Measurements from ENCODE around the gene FBRSL1.

Gene FBRSL1

DNA sequence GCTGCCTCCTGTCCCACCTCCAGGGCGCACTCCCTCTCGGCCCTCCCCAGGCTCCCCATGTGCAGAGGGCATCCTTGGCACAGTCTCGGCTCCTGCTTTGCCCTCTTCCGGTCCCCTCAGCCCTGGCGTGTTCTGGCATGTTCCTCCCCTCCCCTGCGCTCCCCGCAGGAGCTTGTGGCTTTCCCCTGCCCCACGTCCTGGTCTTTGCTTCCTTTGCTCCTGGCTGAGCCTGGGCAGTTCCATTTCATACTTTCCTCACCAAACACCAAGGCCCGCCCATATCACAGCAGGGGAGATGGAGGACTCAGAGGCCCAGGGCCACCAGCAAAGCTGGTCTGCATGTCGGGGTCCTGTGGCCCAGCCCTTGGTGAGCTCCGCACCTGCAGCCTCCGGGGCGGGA, 56.0 kb downstream of the FBRSL1 start:
- DNase-seq: no peak

DNA sequence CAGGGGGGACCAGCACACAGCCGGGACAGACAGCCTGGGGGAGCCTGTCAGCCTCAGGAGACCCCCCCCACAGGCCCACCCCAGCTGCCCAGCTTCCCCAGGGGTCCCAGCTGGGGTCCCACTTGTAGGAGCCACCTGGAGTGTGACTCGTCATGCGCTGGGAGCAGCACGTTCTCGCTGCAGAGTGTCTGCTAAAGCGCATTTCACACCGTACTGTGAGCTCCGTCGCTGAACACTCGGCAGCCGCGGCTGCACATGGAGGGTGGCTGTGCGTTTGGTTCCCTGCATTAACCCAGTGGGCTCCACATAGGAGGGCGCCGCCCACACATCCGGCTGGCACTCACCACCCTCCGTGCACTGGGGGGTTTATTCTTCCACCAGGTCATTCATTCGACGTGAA, 56.7 kb downstream of the FBRSL1 start:
- no peak for DNase-seq

DNA sequence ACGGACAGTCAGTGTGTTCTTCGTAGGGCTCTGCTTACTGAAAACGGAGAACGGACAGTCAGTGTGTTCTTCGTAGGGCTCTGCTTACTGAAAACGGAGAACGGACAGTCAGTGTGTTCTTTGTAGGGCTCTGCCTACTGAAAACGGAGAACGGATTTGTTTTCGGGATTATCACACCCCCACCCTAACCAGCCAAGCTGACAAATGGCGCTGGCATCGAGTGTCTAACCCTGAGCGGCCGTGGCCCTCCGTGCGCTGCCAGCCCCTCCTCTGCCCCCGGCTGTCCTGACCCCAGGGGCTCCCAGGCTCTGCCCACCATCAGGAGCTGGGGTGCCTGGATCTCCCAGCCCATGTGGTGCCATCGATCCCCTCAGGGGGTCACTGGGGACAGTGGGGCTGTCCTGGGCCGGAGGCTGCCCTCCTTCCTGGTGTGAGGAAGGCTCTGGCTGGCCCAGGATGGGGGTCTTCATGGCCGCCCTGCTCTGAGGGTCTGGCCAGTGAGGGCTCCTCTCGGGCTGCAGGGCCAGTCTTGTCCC, 57.3 kb downstream of the FBRSL1 start:
- no peak for DNase-seq

DNA sequence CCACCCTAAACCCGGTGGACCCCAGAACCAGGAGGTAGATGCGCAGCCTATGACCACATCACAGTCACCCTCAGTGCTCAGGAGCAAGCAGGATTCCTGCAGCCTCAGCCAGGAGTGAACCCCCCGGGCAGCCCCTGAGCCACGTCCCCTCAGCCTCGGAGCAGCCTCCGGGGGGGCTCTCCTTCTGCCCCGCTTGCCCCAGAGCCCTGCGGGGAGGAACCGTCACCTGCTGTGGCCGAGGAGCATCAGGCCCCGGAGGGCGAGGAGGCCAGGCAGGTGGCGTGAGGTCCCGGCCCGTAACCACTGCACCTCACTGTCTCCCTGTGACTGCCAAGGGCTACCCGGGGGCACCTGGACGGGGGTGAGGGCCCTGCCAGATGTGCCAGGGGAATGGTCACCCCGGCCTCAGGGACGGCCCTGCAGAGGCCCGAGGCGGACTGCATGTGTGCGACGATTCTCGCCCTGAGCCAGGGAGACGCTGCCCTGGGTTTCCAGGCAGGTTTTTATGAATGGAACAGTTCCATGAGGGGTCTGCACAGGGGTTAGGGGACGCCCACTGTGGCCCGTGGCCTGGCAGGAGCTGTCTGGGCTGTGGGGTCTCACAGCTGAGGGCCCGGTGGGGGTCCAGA, 58.6 kb downstream of the FBRSL1 start:
- no peak for DNase-seq

DNA sequence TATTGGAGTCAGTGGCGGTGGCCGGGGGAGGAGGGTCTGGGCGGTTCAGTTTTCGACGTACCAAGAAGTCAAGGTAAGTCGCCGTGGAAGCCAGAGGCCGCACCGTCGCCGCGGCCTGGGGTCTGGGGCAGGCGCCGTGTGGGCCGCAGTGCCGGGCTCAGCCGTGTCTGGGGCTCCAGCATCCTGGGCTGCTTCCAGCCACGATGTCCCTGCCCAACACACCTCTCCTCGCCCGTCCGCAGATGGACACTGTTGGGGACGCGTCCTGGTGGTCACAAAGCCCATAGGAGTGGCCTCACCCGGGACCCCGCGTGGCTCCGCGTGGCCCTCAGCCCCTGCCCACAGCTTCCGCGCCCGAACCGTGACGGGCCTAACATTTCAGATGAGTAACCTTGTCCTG, 59.1 kb downstream of the FBRSL1 start:
- no peak for DNase-seq

DNA sequence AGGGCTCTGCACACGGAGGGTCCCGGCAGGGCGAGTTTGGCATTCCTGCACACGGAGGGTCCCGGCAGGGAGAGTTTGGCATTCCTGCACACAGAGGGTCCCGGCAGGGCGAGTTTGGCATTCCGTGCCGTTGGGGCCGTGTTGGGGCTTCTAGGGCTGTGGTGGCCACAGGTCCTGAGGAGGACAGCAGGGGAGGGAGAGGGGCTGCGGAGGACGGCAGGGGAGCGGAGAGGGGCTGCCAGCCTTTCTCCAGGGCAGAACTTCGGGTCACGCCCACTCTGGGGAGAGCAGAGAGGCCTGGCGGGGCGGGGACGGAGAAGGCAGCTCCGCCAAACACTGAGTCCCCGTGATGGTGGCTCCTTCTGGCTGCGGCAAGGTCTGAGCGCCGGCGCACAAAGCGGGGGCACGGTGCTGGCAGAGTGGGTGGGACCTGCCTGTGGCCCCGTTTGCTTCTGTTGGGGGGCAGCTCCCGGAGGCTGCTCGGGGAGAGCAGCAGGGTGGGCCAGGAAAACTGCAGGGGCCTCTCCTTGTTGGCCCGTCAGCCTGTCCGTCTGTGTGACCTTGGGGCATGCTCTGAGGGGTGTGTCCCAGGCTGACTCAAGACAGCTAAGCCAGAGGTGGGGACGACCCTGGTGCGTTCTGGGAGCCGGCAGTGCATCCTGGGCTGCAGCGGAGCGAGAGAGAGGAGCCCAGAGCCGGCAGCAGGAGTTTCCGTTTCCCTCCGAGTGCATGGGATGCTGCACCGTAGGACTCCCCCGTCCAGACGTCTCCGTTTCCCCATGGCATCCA, 60.3 kb downstream of the FBRSL1 start:
- DNase-seq: no peak

DNA sequence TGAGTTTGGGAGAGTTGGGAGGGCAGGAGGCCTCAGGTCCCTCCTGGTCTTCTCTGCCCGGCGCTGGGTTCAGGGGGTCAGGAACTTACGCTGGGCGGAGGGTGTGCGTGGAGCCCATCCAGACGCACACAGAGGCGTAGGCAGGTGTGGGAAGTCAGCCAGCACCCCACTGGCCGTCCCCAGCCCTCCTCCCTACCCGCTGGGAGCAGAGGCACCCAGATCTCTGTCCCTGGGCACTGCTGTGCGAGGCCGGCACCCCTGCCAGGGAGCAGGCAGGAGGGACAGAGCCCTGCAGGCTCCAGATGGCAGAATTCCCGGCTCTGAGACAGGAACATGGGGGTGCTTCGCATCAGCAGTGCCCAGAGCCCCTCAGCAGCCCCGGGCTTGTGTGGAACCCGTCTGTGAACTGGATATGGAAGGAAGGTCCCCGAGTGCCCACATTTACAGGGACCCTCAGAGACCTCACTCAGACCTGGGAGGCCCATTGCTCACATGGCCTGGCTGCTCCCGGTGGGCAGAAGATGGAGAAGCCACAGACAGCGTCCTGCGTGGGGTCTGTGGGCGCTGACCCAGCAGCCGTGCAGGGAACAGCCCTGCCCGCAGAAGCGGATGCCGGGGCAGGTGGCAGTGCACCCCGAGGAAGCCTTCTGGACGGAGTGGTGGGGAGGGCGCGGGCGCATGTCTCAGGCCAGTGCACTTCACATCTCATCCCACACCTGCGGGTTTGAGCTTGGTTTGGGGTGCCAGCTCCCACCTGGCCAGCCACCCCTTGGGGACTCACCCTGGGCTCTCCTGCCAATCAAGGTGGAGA, 61.1 kb downstream of the FBRSL1 start:
- DNase-seq: no peak

DNA sequence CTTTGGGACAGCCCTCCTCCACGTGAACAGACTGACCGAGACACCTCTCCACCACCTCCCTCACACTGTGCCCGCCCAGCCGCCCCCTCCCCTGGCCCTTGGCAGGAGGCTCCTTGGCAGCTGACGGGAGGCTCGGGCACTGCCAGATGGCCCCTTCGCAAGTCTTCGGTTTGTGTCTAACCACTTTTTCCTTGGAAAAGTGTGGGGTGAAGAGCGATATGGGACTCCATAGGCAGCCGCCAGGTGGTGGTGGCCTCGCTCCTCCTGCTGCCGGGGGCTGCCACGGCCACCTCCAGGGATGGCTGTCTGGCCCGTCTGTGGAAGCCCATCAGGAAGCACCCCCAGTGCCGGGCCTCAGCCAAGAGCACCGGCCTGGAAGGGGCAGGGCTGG, 61.7 kb downstream of the FBRSL1 start:
- DNase-seq: no peak

DNA sequence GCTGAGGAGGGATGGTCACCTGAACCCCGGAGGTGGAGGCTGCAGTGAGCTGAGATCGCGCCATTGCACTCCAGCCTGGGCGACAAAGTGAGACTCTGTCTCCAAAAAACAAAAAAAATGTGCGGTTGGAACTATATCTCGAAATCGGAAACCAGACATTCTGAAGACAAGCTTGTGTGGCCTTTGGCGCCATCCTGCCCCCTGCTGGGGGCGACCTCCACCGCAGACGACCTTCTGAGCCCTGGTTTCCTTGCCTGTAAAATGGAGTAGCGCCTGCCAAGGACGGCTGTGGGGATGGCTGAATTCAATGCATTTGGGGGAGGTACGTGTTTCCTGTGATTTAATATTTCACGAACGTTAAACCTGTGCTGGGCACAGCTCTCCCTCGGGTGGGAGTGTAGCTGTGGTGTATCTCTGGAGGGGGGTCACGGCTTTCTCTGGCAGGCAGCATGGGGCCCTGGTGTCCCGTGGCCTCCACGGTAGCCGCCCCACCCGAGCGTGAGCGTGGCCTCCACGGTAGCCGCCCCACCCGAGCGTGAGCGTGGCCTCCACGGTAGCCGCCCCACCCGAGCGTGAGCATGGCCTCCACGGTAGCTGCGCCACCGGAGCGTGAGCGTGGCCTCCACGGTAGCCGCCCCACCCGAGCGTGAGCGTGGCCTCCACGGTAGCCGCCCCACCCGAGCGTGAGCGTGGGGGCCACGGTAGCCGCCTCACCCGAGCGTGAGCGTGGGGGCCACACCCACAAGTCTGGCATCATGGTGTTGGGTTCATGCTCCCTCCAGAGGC, 65.1 kb downstream of the FBRSL1 start:
- DNase-seq: peak in 3 of 6 experiments; percentile 7 to 57 (median 10)

DNA sequence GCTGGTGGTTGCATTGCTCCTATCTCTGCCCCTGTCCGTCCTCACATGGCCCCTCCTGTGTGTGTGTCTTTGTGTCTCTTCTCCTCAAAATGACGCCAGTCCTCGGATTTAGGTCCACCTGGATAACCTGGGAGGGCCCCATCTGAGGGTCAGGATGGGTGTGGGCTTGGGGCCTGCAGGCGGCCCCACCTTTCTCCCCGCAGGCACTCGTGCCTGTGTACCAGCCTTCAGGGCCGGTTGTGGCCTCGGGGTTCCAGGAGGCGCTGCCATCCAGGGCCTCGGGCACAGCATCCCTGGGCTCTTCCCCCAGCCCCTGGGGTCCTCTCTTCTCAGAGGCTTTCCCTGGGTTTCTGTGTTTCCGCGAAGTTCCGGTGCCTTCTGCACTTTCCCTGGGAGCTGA, 65.7 kb downstream of the FBRSL1 start:
- no peak for DNase-seq

DNA sequence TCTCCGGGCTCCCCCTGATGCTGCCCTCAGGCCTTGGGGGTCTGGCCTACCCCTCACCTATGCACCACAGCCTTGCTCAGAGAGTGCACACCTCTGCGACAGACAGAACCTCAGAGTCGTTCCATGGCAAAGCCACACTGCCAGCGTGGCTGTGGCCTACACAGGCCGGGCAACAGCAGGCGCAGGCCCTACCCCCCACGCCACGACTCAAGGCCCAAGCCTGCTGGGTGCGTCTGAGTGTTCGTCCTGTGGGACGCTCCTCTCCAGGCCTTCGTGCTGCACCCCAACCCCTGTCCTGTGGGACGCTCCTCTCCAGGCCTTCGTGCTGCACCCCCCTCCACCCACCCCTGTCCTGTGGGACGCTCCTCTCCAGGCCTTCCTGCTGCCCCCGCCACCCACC, 66.3 kb downstream of the FBRSL1 start:
- DNase-seq: no peak

DNA sequence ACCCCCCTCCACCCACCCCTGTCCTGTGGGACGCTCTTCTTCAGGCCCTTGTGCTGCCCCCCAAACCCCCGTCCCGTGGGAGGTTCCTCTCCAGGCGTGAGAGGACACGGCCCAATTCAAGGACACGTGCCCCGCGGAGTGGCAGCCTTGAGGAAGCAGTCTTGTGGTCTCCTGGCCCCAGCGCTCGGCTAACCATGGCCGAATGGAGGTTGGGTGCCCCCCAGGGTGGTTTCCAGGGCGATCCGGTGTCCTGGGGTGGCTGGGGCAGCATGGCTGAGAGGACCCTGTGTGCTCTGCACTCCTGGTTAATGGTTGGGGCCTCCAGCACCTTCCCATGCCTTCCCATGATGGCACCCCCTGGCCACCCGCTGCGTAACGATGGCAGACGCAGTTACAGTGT, 66.8 kb downstream of the FBRSL1 start:
- no peak for DNase-seq

DNA sequence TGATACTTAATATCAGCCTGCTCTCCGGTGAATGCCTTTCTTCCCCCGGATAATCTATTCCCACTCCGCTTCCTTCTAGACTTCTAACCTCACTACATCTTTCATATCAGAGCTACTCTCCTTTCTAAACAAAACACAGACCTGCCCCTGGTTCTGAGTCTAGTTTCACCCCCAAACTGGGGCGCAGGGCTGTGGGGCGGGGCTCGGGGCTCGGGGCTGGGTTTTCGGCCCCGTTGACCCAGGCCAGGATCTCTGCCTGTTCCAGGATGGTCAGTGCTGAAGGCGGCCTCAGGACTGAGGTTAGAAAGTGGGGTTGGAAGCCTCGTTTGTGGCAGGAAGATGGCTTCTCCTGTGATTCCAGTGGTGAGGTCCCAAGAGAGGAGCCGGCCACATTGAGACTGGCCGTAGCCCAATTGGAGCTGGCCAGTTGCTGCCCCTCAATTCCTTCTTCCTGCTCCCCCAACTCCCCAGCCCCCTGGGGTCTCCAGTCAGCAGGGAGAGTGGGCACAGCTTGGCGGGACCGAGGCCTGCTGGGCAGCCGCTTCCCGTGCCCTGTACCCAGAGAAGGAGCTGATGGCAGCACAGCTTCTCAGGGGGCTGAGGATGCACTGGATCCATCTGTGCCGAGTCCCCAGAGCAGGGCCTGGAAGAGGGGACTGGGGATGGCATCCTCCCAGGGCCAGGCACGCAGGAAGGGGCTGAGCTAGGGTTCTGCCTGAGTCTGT, 67.5 kb downstream of the FBRSL1 start:
- no peak for DNase-seq

DNA sequence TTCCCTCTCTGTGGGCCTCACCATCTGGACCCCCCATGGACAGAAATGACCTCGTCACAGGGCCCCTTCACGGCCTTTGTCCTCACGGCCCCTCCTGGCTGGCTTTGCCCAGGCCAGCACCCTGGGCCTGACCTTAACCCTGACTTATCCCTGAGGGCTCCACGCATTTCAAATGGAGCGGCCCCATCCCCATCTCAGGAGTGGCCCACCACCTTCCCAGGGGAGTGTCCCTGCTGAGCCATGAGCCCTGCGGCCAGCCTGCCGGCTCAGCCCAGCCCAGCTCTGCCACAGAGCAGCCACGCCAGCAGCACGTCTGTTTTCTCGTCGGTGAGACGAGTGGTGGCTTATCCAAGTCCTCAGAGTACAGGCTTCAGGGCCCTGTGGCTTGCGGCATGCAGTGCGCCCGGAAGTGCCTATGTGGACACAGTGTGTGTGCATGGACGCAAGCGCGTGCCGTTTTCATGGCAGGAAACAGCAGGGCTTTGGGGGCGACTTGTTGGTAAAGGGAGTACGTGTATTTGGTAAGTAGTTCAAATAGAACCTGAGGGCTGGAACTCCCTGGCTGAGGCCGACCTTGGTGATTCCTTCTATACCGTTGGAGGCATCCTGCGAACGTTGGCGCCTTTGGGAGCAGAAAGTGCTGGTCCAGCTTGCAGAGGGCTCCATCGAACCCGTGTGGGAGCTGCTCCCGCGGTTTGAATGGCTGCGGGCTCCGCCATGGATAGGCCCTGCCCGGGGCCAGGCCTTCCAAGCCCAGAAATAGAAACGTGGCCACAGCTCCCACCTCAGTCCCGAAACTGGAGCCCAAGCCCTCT, 68.3 kb downstream of the FBRSL1 start:
- no peak for DNase-seq

DNA sequence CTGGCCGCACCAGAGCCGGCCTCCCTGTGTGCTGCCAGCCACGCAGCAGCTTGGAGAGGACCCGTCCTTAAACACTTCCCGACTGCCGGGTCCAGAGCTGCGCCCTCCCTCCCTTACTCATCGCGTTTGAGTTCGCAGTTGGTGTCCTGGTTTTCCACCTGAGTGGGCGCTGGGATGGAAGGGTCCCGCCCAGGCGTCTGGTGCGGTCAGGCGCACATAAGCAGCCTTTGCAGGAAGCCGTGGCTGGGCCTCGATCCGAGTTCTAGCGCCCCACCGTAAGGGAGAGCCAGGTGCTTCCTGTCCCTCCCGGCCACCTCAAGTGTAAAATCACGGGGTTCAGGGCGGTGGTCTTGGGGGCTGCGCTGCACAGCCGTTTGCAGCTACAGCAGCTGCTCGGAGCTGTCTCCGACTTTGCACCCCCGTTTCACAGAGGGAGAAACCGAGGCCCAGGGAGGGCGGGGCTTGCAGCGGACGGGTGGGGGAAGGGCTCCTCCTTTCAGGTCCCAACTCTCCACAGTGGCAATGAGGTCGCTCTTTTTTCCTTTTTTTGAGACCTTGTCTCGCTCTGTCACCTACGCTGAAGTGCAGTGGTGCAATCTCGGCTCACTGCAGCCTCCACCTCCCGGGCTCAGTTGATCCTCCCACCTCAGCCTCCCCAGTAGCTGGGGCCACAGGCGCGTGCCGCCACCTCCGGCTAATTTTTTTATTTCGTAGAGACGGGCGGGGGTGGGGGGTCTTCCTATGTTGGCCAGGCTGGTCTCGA, 69.1 kb downstream of the FBRSL1 start:
- peak in 2 of 6 experiments; percentile 13 to 23 for DNase-seq

DNA sequence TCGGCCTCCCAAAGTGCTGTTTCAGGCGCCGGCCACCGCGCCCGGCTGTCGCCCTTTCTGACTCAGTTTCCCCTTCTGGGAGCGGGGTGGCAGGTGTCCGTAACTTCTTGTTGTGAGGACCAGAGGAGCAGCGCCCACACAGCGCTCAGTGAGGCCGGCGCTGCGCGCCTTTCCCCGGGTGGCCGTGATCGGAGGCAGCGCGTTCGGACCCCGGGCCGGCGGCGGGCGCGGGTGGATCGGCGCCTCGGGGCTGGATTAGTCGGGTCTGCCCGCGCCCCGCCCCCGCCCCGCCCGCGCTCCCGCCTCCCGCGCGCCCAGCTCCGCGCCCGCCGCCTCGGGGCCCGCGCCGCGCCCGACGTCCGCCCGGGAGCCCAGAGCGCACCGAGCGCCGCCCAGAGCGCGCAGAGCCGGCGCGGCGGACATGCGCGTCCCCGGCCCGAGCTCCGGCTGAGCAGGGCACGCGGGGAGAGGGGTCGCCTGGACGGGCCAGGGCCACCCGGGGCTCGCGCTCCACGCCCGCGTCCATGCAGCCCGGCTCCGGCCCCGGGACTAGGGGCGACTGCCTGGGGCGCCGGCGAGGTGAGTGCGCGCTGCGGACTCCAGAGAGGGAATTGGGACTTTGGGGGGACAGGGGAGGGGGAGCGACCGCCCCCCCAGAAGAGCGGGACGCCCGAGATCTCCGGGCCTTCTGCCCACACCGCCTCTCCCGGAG, 69.9 kb downstream of the FBRSL1 start:
- peak in 3 of 6 experiments; percentile 13 to 24 (median 14) for DNase-seq

DNA sequence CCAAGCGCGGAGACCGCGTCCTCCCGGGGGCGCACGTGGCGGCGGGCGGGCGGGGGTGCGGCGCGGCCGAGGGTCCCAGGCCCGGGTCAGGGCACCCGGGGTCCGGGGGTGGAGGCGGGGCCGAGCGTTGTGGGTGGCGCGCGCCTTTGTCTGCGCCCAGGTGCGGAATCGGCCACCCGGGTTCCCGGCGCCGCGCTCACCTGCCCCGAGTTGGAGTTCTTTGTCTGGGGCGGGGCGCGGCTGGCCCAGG, 70.3 kb downstream of the FBRSL1 start:
- DNase-seq: peak in 1 of 6 experiments; percentile 34

DNA sequence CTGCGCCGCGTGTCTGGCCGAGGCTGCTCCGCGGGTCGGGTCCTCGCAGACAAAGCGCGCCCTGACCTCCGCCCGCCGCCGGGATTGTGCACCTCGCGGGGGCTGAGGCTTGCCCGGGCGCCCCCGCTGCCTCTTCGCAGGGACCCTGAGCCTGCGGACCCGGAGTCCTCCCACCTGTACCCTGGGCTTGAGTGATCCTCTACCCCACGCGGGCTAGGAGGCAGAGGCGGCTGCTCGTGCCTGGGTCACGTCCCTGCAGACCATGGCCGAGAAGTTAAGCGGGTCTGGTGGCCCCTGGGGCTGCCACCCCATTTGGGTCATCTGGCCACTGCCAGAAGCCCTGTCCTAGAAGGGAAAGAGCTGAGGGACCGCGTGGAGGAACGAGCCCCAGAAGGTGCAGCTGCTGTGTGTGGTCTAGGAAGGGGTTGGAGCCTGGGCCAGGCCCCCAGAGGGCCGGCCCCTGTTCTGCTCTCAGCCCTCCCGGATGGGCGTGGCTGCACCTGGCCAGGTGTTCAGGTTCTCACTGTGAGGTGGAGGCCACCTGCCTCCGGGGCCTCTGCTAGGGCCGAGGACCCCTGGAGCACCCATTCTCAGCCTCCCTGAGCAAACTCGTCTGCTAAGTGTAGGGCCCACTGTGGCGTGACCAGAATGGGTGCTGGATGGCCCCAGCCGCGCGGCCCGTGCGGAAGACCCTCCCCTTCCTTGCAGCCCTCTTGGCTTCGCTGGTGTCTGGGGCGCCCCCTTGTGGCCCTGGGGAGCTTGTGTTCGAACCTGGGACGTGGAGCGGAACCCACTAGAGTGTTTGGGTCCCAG, 70.9 kb downstream of the FBRSL1 start:
- peak; percentile 16 to 73 (median 62) for DNase-seq
